HFFc6 (cell line): ENCODE data around the gene AURKB. TPM values are rescaled to one million over a fixed set of nuclear protein-coding genes. Genes with fewer than 3 reads are reported as not detected.

Experiments
- DNase-seq: peaks from one replicate; pipeline ENCODE4 v3.0.0-alpha.2; 2018
- H3K27ac Mint-ChIP-seq: 2 replicates; pipeline ENCODE4 v1.8.0; 2020; ENCODE audit warnings: mild to moderate bottlenecking, mixed read lengths
- H3K27me3 Mint-ChIP-seq: 2 replicates; pipeline ENCODE4 v1.8.0; 2021; ENCODE audit warnings: mild to moderate bottlenecking, moderate library complexity, mixed read lengths; ENCODE audit not compliant: insufficient read depth
- H3K36me3 Mint-ChIP-seq: 2 replicates; pipeline ENCODE4 v1.8.0; 2021; ENCODE audit warnings: low read depth, mixed read lengths
- H3K4me1 Mint-ChIP-seq: 2 replicates; pipeline ENCODE4 v1.8.0; 2020; ENCODE audit warnings: low read depth, mixed read lengths
- H3K4me3 Mint-ChIP-seq: 2 replicates; pipeline ENCODE4 v1.8.0; 2020; ENCODE audit warnings: mild to moderate bottlenecking, moderate library complexity, mixed read lengths
- H3K9me3 Mint-ChIP-seq: 2 replicates; pipeline ENCODE4 v1.8.0; 2020; ENCODE audit warnings: mild to moderate bottlenecking, mixed read lengths
- CTCF ChIP-seq: fragments of 200-600 bp; sonication (generic); IDR thresholded peaks from 2 replicates; pipeline ENCODE4 v1.5.0; 2021; ENCODE audit warnings: antibody characterized with exemption, mild to moderate bottlenecking
- total RNA-seq, 6 experiments: library from RNA; stranded (reverse); fragmentation: NEBNext Ultra II Directional; extraction: Animal tissue kit (Norgen Biotek cat#: 25700); gene quantifications; 2 replicates in 1 of 6; 3 replicates in 5 of 6; pipeline ENCODE4 v1.2.3, GENCODE V29; 2021

AURKB gene
- total RNA-seq, 6 experiments from 2014 or later, result 24.5 to 43.4 (median 39.5) TPM

GRCh38 chr17:8204761-8205555, 5.4 kb downstream of the AURKB start:
- no peaks in the 10 kb centered on the region for H3K9me3 Mint-ChIP-seq
- DNase-seq, result no peak
- peaks cover 33% of the 10 kb centered on the region; the same call in 1 of the 2 replicates for H3K36me3 Mint-ChIP-seq
- TF ChIP-seq CTCF, result no peak
- H3K27ac Mint-ChIP-seq, result peak overlapping the region; percentile 26; the same call in 1 of the 2 replicates
- peaks cover 24% of the 10 kb centered on the region for H3K4me1 Mint-ChIP-seq
- H3K4me3 Mint-ChIP-seq, result no peak overlapping the region
- peaks cover 5% of the 10 kb centered on the region; the same call in 1 of the 2 replicates for H3K27me3 Mint-ChIP-seq

GRCh38 chr17:8192070-8192815, 18.1 kb downstream of the AURKB start:
- Mint-ChIP-seq H3K4me3 (no peak overlapping the region), H3K27me3 (peaks cover 2% of the 10 kb centered on the region; the same call in 1 of the 2 replicates), H3K36me3 (no peaks in the 10 kb centered on the region), H3K4me1 (peaks cover 23% of the 10 kb centered on the region), H3K27ac (no peak overlapping the region), H3K9me3 (no peaks in the 10 kb centered on the region)
- DNase-seq, result peak; percentile 57
- TF ChIP-seq CTCF, result no peak

GRCh38 chr17:8190506-8190905, 19.9 kb downstream of the AURKB start:
- no peaks in the 10 kb centered on the region for H3K9me3 Mint-ChIP-seq
- H3K27me3 Mint-ChIP-seq, result peaks cover 2% of the 10 kb centered on the region; the same call in 1 of the 2 replicates
- no peak overlapping the region for H3K4me3 Mint-ChIP-seq
- H3K36me3 Mint-ChIP-seq, result no peaks in the 10 kb centered on the region
- no peak overlapping the region; the same call in none of the 2 replicates for H3K27ac Mint-ChIP-seq
- H3K4me1 Mint-ChIP-seq, result peaks cover 8% of the 10 kb centered on the region
- no peak for DNase-seq
- TF ChIP-seq CTCF, result no peak

GRCh38 chr17:8189711-8190477, 20.5 kb downstream of the AURKB start, which contains the start of gene BORCS6:
TSS of gene BORCS6 (minus strand) at chr17:8190180. CDS start at chr17:8190140, 40 bp downstream.
- no peak within 1 kb of the TSS for H3K4me3 Mint-ChIP-seq
- H3K4me1 Mint-ChIP-seq, result peaks cover 8% of the 10 kb centered on the region
- H3K9me3 Mint-ChIP-seq, result no peaks in the 10 kb centered on the region
- DNase-seq, result peak; percentile 99
- H3K27ac Mint-ChIP-seq, result no peak within 1 kb of the TSS; the same call in none of the 2 replicates
- no peaks in the 10 kb centered on the region for H3K36me3 Mint-ChIP-seq
- H3K27me3 Mint-ChIP-seq, result peaks cover 2% of the 10 kb centered on the region; the same call in 1 of the 2 replicates
- peak; percentile 51; the same call in 1 of the 2 replicates for TF ChIP-seq CTCF
